GM19351 (cell line): ENCODE measurements around the gene PRDX4.
"Not testable (repeated sequence)": the region's sequence is repeated elsewhere in the genome, so short reads cannot be mapped to it uniquely, and the experiment has no call there.

Source experiments
- ATAC-seq: cut with Tn5 transposase; IDR thresholded peaks from one replicate; pipeline ENCODE4 v1.9.1; 2021; ENCODE audit warnings: mild to moderate bottlenecking, moderate library complexity; ENCODE audit not compliant: unreplicated experiment

PRDX4 gene

DNA sequence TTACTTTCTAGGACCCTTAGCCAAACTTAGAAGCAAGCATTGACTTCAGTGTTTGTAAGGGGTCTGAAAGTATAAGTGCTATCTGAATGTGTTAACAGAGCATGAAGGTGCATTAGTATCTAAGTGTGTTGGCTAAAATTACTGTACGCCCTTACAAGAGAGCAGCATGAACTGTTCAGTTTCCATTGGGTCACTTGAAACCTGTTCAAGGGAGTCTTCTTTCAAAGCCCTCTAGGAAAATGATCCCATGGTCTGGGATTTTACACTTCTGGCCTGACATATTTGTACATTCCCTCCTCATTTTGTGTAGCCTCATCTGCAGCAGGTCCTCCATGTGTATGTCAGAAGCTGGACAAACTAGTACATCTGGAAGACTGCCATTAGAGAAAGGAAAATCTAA, 3.2 kb downstream of the PRDX4 start:
- ATAC-seq = no peak

DNA sequence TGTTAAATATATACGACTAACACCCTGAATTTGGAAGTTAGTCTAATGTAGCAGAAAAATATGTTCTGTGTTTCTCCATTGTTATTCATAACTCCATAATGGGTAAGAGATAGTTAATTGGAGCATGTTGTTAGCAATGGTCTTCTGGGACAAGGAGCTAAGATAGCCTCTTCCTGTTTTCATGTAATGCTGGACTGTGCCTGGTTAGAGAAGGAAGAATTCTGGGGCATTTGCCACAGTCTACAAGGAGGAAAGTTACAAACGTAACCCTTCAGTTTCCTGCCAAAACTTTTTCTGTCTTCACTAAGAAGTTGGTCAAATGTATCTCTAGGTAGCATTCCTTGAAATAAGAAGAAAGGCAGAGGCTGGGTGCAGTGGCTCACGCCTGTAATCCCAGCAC, 5.8 kb downstream of the PRDX4 start:
- no peak for ATAC-seq

DNA sequence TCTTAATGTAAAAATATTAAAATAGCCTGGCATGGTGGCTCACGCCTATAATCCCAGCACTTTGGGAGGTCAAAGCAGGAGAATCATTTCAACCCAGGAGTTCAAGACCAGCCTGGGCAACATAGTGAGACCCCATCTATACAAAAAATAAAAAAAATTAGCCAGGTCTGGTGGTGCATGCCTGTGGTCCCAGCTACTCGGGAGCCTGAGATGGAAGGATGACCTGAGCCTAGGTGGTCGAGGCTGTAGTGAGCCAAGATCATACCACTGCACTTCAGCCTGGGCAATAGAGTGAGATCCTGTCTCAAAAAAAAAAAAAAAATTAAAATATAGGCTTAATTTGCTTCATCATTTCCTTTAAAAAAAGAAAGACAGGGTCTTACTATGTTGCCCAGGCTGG, 9.2 kb downstream of the PRDX4 start:
- not testable (repeated sequence) for ATAC-seq

DNA sequence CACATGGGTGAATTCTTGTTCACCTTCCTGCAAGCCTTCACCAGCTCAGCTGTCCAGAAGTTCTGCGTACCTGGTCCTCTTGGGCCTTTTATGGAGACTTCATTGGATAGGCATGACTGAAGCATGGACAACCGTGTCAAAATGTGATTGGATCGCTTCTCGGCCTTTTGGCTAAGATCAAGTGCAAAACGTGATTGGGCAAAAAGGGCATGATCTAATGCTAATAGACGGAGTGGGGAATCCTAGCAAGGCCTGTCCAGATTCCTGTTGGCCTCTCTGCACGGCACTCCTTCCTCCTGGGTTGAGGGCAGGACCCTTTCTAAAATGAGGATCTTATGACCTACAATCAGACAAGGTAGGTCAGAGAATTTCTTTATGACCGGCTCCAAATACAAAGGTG, 24.9 kb downstream of the PRDX4 start:
- no peak for ATAC-seq

DNA sequence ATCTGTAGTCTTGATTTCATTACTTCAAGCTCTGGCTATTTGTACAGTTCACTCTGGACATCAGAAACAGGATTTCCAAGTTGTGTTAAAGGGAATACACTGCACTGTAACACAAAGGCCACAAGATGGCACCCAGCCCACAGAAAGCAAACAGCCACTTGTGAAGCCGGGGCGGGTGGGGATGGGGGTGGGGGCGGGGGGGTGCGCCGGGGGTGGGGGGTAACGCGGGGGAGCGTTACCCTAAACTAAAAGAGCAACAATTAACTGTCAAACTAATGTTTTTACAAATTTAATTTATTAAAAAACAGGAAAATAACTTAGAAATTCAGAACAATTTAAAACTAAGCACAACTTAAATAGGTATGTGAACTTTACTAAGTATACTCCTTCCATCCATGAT, 27.3 kb downstream of the PRDX4 start:
- peak; percentile 84 for ATAC-seq

DNA sequence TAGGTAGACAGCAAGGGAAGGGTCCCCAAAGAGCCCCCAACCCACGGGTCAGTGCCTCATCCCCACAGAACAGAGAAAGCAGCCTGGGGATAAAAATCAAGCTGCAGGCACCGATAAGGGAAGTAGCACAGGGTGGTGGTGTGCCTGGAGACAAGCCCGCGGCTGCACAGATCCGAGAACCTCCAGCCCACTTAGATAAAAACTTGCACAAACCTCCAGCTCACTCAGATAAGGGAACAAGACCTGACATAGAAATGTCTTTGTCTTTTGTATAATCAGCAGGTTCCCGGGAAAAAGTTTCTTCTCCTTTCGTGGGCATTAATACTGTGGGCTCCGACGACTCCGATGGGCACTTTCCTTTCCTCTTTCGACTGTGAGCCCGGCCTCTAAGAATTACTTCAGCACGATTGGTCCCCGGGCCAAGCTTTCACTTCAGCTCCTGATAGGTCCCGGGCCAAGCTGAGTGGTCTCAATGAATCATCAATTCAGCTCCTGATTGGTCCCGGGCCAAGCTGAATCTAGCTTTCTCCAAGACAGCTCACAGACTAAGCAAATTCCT, 32.4 kb downstream of the PRDX4 start:
- ATAC-seq = peak; percentile 55

DNA sequence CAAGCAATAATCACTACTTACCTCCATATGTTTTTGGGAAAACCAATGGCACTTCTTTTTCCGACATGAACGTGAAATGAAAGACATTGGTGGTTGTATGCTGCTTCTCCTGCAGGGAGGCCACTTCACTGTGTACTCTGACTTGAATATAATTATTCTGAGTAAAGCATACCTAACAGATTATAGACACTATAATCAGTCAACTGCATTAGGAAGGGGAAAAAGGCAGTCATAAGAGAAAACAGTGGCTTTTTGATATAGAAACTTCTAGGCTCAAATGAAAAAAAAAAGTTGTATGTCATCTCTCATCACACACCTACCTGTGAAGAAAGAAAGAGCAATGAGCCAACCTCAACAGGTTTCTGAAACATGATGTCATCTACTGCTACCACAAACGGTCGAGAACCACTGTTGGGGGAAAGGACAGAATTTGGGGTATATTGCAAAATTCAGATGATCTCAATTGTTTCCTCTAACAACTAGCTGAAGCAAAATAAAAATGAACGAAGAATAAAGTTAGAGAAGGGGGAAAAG, 37.4 kb downstream of the PRDX4 start:
- no peak for ATAC-seq

DNA sequence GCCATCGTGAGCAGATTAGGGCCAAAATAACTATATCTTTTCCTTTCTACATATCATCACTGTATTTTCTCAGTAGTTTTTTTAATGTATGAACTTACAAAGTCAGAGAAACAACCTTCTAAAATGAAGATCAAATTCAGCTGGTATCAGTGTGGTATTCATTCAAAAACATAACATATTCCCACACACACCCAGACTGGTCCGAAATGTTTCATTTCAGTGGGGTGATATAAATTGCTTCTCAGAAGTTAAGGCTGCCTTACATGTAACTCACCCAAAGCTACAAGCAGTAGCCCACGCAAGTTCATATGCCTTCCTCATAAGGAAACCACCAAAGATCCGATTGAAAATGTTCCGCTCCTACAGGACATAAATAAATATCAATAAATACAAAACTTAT, 37.9 kb downstream of the PRDX4 start:
- ATAC-seq = no peak

DNA sequence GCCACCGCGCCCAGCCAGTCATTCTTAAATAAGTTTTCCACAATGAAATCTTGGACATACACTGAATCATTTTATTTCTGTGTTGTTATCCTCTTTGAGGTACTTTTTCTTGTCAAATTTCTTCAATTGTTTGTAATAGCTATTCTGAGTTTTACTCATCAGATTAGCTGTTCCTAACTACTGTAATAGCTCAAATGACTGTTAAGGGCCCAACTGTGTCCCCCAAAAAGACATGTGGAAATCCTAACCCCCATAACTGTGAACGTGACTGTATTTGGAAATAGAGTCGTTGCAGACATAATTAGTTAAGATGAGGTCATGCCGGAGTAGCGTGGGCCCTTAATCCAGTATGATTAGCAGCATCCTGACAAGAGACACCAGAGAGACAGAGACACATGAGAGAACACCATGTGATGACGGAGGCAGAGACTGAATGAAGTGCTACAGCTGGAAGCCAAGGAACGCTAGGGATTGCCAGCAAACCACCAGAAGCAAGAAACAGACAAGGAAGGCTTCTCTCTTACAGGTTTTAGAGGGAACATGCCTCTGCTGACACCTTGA, 52.9 kb downstream of the PRDX4 start:
- ATAC-seq = no peak

DNA sequence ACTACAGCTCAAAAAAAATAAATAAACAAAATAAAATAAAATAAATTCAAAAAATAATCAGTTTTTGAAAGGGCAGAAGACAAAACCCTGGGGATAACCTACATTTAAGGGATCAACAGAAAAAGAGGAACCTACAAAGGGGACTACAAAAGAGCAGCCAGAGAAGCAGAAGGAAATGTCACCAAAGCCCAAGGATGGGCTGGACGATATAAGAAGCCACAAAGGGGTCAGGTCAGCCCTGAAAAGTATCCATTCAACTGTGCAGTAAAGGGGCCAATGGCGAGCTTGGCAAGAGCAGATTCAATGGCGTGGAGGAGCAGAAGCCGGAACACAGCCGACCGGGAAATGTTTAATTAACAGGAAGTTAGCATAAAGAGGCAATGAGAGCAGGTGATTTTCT, 58.9 kb downstream of the PRDX4 start:
- no peak for ATAC-seq

DNA sequence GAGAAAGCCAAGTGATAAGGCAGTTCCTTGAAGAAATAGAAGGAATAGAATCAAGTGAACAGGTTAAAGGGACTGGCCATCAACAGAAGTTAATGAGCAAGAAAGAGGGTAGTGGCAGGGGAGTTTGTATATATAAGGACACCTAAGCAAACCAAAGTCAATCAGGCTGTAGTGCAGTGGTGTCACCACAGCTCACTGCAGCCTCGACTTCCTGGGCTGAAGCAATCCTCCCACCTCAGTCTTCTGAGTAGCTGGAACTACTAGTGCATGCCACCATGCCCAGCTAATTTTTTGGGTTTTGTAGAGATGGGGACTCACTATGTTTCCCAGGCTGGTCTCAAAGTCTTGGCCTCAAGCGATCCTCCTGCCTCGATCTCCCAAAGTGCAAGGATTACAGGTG, 59.9 kb downstream of the PRDX4 start:
- ATAC-seq = no peak

DNA sequence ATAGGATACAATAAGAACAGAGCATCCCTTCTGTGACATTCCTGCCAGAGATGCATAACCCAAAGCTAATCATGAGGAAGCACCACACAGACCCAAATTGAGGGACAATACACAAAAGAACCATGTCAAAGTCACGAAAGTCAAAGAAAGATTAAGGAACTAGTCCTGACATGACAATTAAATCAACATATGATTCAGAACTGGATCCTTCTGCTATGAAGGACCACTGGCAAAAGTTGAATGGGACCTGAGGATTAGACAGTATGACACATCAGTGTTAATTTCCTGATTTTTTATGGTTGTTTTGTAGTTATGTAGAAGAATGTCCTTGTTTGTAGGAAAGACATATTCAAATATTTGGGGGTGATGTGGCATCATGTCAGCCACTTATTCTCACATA, 61.9 kb downstream of the PRDX4 start:
- ATAC-seq = no peak

DNA sequence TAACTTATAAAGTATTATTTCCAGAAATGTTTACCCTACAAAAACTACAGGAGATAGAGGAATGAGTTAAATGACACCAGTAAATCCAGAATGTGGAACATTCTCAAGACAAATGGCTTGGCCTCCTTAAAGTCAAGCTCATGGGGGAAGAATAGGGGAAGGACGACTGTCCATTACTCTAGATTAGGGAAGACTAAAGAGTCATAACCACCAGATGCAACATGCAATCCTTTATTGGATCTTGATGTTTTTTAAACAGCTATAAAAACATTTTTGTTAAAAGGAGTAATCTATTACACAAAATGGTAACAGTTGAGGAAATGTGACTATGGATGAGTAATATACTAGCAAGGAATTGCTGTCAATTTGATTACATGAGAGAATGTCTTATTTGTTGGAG, 64.7 kb downstream of the PRDX4 start:
- ATAC-seq = no peak

DNA sequence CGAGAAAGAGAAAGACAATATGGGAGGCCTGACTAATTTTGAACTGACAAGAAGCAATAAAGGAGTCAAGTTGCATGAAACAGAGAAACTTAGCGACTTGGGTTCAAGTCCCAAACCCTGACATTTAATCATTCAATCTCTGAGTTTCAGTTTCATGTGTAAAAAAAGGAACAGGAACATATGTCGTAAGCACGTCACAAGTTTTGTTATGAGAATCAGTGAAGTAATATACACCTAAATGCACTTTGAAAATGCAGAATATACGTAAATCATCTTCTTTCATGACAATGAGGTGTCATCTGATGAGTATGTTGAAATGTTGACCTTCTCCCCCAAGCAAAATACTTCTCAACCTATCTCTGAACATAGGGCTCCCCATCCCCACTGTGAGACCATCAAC, 65.4 kb downstream of the PRDX4 start:
- ATAC-seq = peak; percentile 87
